PC-9 (cell line): ENCODE measurements around the gene VAPB.

Source experiments
- EZH2 ChIP-seq: fragments of 200-600 bp; sonication (generic); IDR thresholded peaks from 2 replicates; pipeline ENCODE4 v1.8.0; 2017; ENCODE audit warnings: antibody characterized with exemption, low read depth
- TF ChIP-seq, protein P1 (sequence below): fragments of 200-600 bp; sonication (generic); conservative IDR thresholded peaks from 2 replicates; pipeline ENCODE4 v1.6.1; 2017; ENCODE audit warnings: mixed run types, antibody characterized with exemption, mild to moderate bottlenecking, moderate library complexity

DNA sequence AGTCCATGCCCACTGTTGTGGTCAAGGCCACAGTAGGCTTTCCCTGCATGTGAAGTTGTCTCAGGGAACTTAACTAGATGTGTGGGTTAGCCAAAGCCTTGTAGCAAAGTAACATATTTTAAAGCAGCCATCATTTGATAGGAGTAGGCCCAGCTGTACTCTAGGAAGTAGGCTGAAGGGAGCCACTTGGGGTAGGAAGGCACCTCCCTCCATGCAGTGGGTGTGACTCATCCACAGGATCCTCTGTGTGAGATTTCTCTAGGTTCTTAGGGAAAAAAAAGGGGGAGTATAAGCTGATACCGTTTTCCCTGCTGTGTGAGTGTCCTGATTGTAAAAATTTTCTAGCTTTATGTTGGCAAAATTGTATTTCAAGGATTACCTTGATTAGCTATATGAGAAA is 44.7 kb downstream of the VAPB start:
- TF ChIP-seq, protein P1, sequence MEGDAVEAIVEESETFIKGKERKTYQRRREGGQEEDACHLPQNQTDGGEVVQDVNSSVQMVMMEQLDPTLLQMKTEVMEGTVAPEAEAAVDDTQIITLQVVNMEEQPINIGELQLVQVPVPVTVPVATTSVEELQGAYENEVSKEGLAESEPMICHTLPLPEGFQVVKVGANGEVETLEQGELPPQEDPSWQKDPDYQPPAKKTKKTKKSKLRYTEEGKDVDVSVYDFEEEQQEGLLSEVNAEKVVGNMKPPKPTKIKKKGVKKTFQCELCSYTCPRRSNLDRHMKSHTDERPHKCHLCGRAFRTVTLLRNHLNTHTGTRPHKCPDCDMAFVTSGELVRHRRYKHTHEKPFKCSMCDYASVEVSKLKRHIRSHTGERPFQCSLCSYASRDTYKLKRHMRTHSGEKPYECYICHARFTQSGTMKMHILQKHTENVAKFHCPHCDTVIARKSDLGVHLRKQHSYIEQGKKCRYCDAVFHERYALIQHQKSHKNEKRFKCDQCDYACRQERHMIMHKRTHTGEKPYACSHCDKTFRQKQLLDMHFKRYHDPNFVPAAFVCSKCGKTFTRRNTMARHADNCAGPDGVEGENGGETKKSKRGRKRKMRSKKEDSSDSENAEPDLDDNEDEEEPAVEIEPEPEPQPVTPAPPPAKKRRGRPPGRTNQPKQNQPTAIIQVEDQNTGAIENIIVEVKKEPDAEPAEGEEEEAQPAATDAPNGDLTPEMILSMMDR = no peak
- TF ChIP-seq EZH2 = no peak
